Neural cell (in vitro differentiated cells): Measurements from ENCODE around the gene STK36.

Experiments used
- CTCF ChIP-seq: fragments of 450-650 bp; IDR thresholded peaks from 2 replicates; pipeline ENCODE4 v1.5.1; 2014; ENCODE audit warnings: antibody characterized with exemption, mild to moderate bottlenecking, moderate library complexity; ENCODE audit not compliant: poor library complexity, severe bottlenecking
- EP300 ChIP-seq: fragments of 450-650 bp; conservative IDR thresholded peaks from 2 replicates; pipeline ENCODE4 v1.6.1; 2014; ENCODE audit warnings: antibody characterized with exemption, mild to moderate bottlenecking, moderate library complexity; ENCODE audit not compliant: poor library complexity, severe bottlenecking
- EZH2 ChIP-seq: fragments of 200-600, 300-800 bp; shearing (Covaris generic), sonication (generic); IDR thresholded peaks from 2 replicates; pipeline ENCODE4 v1.6.1; 2014; ENCODE audit warnings: antibody characterized with exemption, low read length, borderline replicate concordance, mild to moderate bottlenecking; ENCODE audit not compliant: insufficient read depth, poor library complexity, severe bottlenecking
- MXI1 ChIP-seq: fragments of 450-650 bp; conservative IDR thresholded peaks from 2 replicates; pipeline ENCODE4 v1.6.1; 2014; ENCODE audit warnings: antibody characterized with exemption, mild to moderate bottlenecking; ENCODE audit not compliant: poor library complexity, severe bottlenecking
- POLR2AphosphoS5 ChIP-seq: IDR thresholded peaks from 2 replicates; pipeline ENCODE4 v1.6.1; 2012
- RAD21 ChIP-seq: fragments of 450-650 bp; conservative IDR thresholded peaks from 2 replicates; pipeline ENCODE4 v1.6.1; 2014; ENCODE audit warnings: antibody characterized with exemption, mild to moderate bottlenecking, moderate library complexity
- REST ChIP-seq: IDR thresholded peaks from 2 replicates; pipeline ENCODE4 v1.6.1; 2012; ENCODE audit warnings: borderline replicate concordance
- SMC3 ChIP-seq: fragments of 450-650 bp; conservative IDR thresholded peaks from 2 replicates; pipeline ENCODE4 v1.6.1; 2014; ENCODE audit warnings: antibody characterized with exemption, mild to moderate bottlenecking, moderate library complexity; ENCODE audit not compliant: poor library complexity
- TAF1 ChIP-seq: IDR thresholded peaks from 2 replicates; pipeline ENCODE4 v1.6.1; 2012; ENCODE audit warnings: low read depth

GRCh38 chr2:218709908-218710307 lies 38.0 kb downstream of the STK36 start:
- TF ChIP-seq TAF1 (no peak), CTCF (no peak), POLR2AphosphoS5 (no peak), REST (no peak), EP300 (no peak), EZH2 (no peak), RAD21 (no peak), MXI1 (no peak), SMC3 (no peak)
